WTC11 (cell line): ENCODE measurements around the gene ING2.

Experiments
- CREB1 ChIP-seq: sonication (generic); formaldehyde crosslinking; IDR thresholded peaks from 2 replicates; pipeline ENCODE4 v1.8.0; 2023; ENCODE audit warnings: mild to moderate bottlenecking, missing genetic modification reagents
- CREM ChIP-seq: sonication (generic); formaldehyde crosslinking; IDR thresholded peaks from 2 replicates; pipeline ENCODE4 v1.8.1; 2022; ENCODE audit warnings: mild to moderate bottlenecking, missing genetic modification reagents, moderate library complexity
- CTCF ChIP-seq: fragments of 200-600 bp; IDR thresholded peaks from 2 replicates; pipeline ENCODE4 v1.8.0; 2022; ENCODE audit warnings: antibody characterized with exemption
- ESRRA ChIP-seq: sonication (generic); formaldehyde crosslinking; IDR thresholded peaks from 2 replicates; pipeline ENCODE4 v1.8.1; 2022; ENCODE audit warnings: mild to moderate bottlenecking, missing genetic modification reagents, borderline replicate concordance
- ZNF671 ChIP-seq: fragments of 250-450 bp; sonication (Bioruptor Pico); IDR thresholded peaks from 2 replicates; pipeline ENCODE4 v1.8.0; 2021; ENCODE audit warnings: mild to moderate bottlenecking

- TF ChIP-seq CTCF (no peak), ZNF671 (CRISPR knock-in tag) (no peak), CREM (CRISPR knock-in tag) (no peak), CREB1 (CRISPR knock-in tag) (no peak), ESRRA (CRISPR knock-in tag) (no peak)
Measured at GRCh38 chr4:183468210-183469095, 36.4 kb upstream of the ING2 start.
